Breast epithelium (tissue), 4 donors: Measurements from ENCODE around the gene COASY. TPM values are rescaled to one million over a fixed set of nuclear protein-coding genes. Genes with fewer than 3 reads are reported as not detected.
A peak's percentile ranks its signal among the peaks of the same experiment; 100 is the strongest.
"Not testable (repeated sequence)": the region's sequence is repeated elsewhere in the genome, so short reads cannot be mapped to it uniquely, and the experiment has no call there.

Experiments
- DNase-seq, 2 donors: peaks; one replicate each; pipeline ENCODE4 v3.0.0-alpha.2; 2019; ENCODE audit warnings: low spot score in 2 of 2
- H3K27ac ChIP-seq, 2 donors: fragments of 200-600 bp; sonication (generic) in 1 of 2; one replicate each; pipeline ENCODE4 v1.5.1; 2016 to 2019; ENCODE audit warnings: mild to moderate bottlenecking in 1 of 2
- H3K27me3 ChIP-seq, 2 donors: fragments of 200-600 bp; sonication (generic) in 1 of 2; one replicate each; pipeline versions ENCODE4 v1.5.1 to v1.6.0; 2017 to 2019; ENCODE audit warnings: control low read depth in 1 of 2, mild to moderate bottlenecking in 1 of 2
- H3K36me3 ChIP-seq: fragments of 200-600 bp; one replicate; pipeline ENCODE4 v1.5.1; 2019
- H3K4me1 ChIP-seq, 2 donors: fragments of 200-600 bp; sonication (generic); one replicate each; pipeline ENCODE4 v1.5.1; 2016 to 2019; ENCODE audit warnings: control low read depth in 1 of 2
- H3K4me3 ChIP-seq, 3 donors: fragments of 200-600 bp; sonication (generic); 1 replicate in 2 of 3; 2 replicates in 1 of 3; pipeline ENCODE4 v1.5.1; 2016 to 2019; ENCODE audit warnings: mild to moderate bottlenecking in 3 of 3, moderate library complexity in 2 of 3
- H3K9me3 ChIP-seq, 2 donors: fragments of 200-600 bp; sonication (generic) in 1 of 2; one replicate each; pipeline ENCODE4 v1.5.1; 2016 to 2019; ENCODE audit warnings: control low read depth in 1 of 2
- POLR2A ChIP-seq: fragments of 450-650 bp; IDR thresholded peaks from one replicate; pipeline ENCODE4 v1.6.1; 2016; ENCODE audit warnings: antibody characterized with exemption, mild to moderate bottlenecking, moderate library complexity
- POLR2AphosphoS5 ChIP-seq, 3 donors: sonication (generic); formaldehyde crosslinking; IDR thresholded peaks; one replicate each; pipeline ENCODE4 v1.6.1; 2017; ENCODE audit warnings: antibody characterized with exemption in 3 of 3
- intact Hi-C: fragments of 100-400 bp; cut with DNase I; formaldehyde crosslinking; loops from one replicate; pipeline ENCODE4 v1.15.1; 2023; ENCODE audit warnings: low total_unique reads
- total RNA-seq, 3 donors: library from RNA; depleted of rRNA; stranded (reverse); fragments of >200 nt; gene quantifications; one replicate each; pipeline ENCODE4 v1.1.0, GENCODE V29; 2016
- TF ChIP-seq, protein P1 (sequence below), 3 donors: fragments of 450-650 bp; IDR thresholded peaks; one replicate each; pipeline ENCODE4 v1.5.1; 2016 to 2017; ENCODE audit warnings: antibody characterized with exemption in 3 of 3, mild to moderate bottlenecking in 3 of 3, moderate library complexity in 3 of 3

Gene COASY
- total RNA-seq, 3 donors from 2014 or later, result 21.4 to 48.1 (median 26.9) TPM

DNA sequence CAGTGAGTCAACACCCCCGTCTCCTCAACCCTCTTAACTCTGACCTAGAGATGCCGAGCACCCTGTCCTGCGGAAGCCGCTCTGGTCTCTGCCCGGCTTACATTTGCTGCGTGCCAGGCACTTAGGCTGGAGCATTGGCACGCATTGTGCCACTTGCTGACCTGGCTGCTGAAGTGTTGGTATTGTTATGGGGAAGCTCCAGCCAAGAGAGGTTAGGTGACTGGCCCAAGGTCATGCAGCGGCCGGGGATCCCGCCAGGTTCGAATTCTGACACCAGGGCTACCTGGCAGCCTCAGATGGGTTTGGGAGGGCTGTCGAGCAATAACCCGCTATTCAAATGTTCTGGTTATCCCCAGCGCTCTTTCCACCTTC lies 14.3 kb upstream of the COASY start:
- Histone ChIP-seq H3K27me3 (no peaks in the 10 kb centered on the region), H3K9me3 (no peaks in the 10 kb centered on the region), H3K4me3 (peak overlapping the region in 1 of 3 donors; percentile 67), H3K36me3 (no peaks in the 10 kb centered on the region), H3K27ac (no peak overlapping the region), H3K4me1 (no peaks in the 10 kb centered on the region)
- no peak for DNase-seq
- intact Hi-C loops, result no loop called here
- TF ChIP-seq, protein P1, sequence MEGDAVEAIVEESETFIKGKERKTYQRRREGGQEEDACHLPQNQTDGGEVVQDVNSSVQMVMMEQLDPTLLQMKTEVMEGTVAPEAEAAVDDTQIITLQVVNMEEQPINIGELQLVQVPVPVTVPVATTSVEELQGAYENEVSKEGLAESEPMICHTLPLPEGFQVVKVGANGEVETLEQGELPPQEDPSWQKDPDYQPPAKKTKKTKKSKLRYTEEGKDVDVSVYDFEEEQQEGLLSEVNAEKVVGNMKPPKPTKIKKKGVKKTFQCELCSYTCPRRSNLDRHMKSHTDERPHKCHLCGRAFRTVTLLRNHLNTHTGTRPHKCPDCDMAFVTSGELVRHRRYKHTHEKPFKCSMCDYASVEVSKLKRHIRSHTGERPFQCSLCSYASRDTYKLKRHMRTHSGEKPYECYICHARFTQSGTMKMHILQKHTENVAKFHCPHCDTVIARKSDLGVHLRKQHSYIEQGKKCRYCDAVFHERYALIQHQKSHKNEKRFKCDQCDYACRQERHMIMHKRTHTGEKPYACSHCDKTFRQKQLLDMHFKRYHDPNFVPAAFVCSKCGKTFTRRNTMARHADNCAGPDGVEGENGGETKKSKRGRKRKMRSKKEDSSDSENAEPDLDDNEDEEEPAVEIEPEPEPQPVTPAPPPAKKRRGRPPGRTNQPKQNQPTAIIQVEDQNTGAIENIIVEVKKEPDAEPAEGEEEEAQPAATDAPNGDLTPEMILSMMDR (IDR thresholded peaks at IDR 0.05), result no peak
- no peak for TF ChIP-seq POLR2A
- TF ChIP-seq POLR2AphosphoS5 (IDR thresholded peaks at IDR 0.05), result no peak

DNA sequence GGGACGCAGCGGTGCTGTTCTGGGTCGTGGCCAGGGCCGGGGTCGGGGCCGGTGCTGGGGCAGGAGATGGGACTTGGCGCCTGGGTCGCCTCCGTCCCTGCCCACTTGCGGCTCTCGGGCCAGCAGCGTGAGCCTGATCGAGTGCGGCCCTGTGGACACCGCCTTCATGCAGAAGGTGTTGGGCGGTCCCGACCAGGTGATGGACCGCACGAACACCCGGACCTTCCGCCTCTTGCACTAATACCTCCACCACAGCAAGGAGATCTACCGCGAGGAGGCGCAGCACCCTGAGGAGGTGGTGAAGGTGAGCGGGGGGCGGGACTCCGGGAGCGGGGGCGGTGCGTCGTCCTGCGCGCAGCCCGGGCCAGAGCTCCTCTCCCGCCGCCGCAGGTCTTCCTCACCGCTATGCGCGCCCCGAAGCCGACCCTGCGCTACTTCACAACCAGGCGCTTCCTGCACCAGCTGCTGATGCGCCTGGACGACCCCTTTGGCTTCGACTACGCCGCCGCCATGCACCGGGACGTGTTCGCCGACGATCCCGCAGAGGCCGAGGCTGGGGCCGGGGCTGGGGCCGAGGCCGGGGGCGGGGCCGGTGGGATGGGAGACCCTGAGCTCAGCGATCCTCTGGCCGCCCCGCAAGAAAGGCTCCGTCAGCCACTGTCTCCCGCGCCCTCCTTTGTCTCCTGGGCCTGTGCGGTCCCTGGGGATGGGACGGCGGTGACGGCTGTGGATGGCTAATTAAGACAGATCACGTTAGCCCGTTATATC lies 13.7 kb upstream of the COASY start:
- H3K4me1 ChIP-seq, result peaks cover 0 to 1% of the 10 kb centered on the region in 2 donors
- TF ChIP-seq, protein P1 (IDR thresholded peaks at IDR 0.05), result peak; percentile 12 to 42 (median 33)
- no peak for TF ChIP-seq POLR2AphosphoS5 (IDR thresholded peaks at IDR 0.05)
- H3K27me3 ChIP-seq, result no peaks in the 10 kb centered on the region
- H3K9me3 ChIP-seq, result no peaks in the 10 kb centered on the region
- H3K36me3 ChIP-seq, result no peaks in the 10 kb centered on the region
- peak; percentile 75 to 83 for DNase-seq
- peak overlapping the region in 1 of 2 donors; percentile 3 for H3K27ac ChIP-seq
- peak overlapping the region in 2 of 3 donors; percentile 48 to 67 for H3K4me3 ChIP-seq
- intact Hi-C loops, result no loop called here

DNA sequence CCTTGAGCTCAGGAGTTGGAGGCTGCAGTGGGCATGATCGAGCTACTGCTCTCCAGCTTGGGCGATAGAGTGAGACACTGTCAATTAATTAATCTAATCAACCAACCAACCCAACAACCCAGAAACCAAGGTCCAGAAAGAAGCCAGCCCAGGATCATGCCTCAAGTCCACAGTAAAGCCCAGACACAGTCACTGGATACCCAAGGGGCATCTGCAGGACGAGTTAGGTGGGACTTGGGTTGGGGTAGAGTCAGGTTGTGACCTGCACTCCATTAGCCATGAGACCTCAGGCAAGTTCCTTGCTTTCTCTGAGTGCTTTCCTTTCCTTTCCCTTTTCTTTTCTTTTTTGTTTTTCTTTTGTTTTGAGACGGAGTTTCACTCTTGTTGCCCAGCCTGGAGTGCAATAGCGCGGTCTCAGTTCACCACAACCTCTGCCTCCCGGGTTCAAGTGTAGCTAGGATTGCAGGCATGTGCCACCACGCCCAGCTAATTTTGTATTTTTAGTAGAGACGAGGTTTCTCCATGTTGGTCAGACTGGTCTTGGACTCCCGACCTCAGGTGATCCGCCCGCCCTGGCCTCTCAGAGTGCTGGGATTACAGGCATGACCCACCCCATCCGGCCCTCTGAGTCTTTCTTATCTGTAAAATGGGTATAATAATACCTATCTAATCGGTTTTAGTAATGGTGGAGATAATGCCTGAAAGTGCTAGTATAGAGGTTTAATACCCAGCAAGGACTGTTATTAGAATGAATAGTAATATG lies 12.8 kb upstream of the COASY start:
- intact Hi-C loops, result no loop called here
- Histone ChIP-seq H3K9me3 (no peaks in the 10 kb centered on the region), H3K36me3 (no peaks in the 10 kb centered on the region), H3K27ac (no peak overlapping the region), H3K27me3 (no peaks in the 10 kb centered on the region), H3K4me1 (peaks cover 3 to 10% of the 10 kb centered on the region in 2 donors), H3K4me3 (no peak overlapping the region)
- no peak for DNase-seq
- TF ChIP-seq, protein P1 (IDR thresholded peaks at IDR 0.05), result no peak

DNA sequence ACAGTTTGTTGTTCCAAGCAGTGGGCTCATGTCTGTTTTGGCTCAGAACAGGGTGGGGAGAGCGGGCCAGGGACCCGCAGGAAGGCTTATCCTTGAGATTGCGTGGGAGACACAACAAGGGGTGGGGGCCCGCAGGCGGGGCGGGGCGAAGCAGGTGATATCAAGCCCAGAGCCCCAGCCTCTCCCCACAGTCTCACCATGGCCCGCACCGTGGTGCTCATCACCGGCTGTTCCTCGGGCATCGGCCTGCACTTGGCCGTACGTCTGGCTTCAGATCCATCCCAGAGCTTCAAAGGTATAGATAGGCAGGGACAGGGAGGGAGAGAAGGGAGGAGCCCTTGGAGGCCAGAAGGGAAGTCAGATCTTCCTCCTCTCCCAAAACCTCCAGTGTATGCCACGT lies 9.2 kb upstream of the COASY start, which contains the start of gene HSD17B1:
Gene HSD17B1 (plus strand): TSS at position 188 of the 400 bp plus-strand sequence. CDS start 11 bp downstream, at position 199.
- H3K27me3 ChIP-seq, DNase-seq, H3K36me3 ChIP-seq, intact Hi-C loops, H3K9me3 ChIP-seq, H3K4me1 ChIP-seq: not testable (repeated sequence)
- peak within 1 kb of the TSS; percentile 74 to 87 (median 75) for H3K4me3 ChIP-seq
- peak within 1 kb of the TSS; percentile 91 to 94 for H3K27ac ChIP-seq

DNA sequence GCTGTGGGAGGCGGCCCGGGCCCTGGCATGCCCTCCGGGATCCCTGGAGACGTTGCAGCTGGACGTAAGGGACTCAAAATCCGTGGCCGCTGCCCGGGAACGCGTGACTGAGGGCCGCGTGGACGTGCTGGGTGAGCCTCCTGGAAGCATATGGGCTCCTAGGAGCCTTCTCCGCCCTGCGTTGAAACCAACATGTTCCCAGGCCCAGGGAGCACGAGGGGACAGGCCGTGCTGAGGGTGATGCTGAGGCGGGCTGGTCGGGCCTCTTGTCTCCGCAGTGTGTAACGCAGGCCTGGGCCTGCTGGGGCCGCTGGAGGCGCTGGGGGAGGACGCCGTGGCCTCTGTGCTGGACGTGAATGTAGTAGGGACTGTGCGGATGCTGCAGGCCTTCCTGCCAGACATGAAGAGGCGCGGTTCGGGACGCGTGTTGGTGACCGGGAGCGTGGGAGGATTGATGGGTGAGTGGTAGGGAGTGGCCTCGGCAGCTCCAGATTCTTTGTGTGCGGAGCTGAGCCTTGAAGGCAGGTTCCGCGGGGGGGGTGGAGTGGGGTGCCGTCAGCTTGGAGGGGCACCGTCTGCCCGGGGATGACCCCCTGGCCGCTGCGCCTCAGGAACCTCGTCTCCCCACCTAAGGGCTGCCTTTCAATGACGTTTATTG lies 8.7 kb upstream of the COASY start:
- TF ChIP-seq POLR2AphosphoS5 (IDR thresholded peaks at IDR 0.05) (no peak), POLR2A (no peak)
- TF ChIP-seq, protein P1 (IDR thresholded peaks at IDR 0.05), result no peak
- no peak for DNase-seq
- H3K36me3 ChIP-seq, result no peaks in the 10 kb centered on the region
- peaks cover 3 to 10% of the 10 kb centered on the region in 2 donors for H3K4me1 ChIP-seq
- peak overlapping the region; percentile 91 to 94 for H3K27ac ChIP-seq
- H3K27me3 ChIP-seq, result no peaks in the 10 kb centered on the region
- intact Hi-C loops, result no loop called here
- no peaks in the 10 kb centered on the region for H3K9me3 ChIP-seq
- peak overlapping the region in 2 of 3 donors; percentile 74 to 75 for H3K4me3 ChIP-seq
